Measurements from ENCODE around the gene HYAL2.
"Not testable (repeated sequence)": the region's sequence is repeated elsewhere in the genome, so short reads cannot be mapped to it uniquely, and the experiment has no call there.

Gene HYAL2

GRCh38 chr3:50288387-50289007 is 34.0 kb downstream of the HYAL2 start:
- no peak for DNase-seq

DNA sequence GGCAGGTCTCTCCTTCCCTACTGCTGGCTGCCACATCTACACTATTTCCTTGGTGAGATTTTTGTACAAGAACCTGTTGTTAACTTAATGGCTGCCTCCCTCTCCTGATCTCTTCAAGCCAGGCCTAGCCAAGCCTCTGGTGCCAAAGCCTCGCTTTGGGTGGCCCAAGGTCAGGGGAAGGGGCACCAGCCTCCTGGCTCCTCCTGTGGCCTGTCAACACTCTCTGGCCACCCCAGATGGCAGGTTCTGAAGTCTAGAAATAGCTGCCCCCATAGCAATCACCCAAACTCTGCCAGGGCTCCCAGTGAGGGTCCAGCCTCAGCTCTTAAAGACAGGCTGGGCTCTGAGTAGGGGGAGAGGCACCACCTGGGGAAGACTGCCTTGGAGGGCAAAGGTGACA is 35.3 kb downstream of the HYAL2 start:
- no peak for DNase-seq

DNA sequence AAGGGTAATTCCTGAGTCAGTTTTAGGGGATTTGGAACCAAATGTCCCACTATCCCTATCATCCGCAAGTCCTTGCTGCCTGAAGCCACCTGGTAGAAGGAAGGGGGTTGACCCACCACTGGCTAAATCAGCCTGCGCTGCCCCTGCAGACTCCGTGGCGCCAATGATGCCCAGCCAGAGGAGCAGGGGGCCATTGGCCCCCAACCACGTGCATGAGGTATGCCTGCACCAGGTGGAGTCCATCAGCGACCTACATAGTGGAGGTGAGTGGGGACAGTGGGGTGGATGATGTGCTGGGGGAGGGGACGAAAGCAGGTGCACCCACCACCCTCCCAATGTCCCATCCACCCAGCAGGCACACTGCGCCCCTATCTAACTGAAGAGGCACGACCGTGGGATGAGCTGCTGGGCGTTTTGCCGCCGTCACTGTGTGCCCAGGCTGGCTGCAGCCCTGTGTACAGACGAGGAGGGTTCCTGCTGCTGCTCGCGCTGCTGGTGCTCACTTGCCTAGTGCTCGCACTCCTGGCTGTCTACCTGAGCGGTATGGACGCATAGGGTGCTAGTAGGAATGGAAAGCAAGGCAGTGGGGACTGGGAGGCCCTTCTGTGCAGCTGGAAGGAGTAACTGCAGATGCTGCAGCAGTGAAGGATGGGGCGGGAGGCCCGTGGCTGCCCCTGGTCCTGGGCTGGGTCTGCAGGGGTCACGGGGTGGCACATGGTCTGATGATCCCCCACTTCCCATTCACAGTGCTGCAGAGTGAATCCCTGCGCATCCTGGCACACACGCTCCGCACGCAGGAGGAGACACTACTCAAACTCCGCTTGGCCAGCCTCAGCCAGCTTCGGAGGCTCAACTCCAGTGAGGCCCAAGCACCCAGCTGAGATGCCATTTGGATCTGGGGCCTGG is 36.0 kb downstream of the HYAL2 start:
- DNase-seq = no peak

DNA sequence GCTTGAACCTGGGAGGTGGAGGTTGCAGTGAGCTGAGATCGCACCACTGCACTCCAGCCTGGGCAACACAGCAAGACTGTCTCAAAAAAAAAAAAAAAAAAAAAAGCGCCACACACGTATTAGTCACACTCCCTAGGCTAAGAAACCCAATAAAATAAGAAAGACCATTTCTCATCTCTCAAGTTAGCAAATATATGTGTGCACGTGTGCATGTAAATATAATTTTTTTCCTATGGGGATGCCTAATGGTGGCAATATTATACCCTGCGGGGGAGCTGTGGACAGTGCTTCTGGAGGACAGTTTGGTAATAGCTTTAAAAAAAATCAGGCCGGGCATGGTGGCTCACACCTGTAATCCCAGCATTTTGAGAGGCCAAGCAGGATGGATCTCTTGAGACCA is 38.4 kb downstream of the HYAL2 start:
- DNase-seq = not testable (repeated sequence)

DNA sequence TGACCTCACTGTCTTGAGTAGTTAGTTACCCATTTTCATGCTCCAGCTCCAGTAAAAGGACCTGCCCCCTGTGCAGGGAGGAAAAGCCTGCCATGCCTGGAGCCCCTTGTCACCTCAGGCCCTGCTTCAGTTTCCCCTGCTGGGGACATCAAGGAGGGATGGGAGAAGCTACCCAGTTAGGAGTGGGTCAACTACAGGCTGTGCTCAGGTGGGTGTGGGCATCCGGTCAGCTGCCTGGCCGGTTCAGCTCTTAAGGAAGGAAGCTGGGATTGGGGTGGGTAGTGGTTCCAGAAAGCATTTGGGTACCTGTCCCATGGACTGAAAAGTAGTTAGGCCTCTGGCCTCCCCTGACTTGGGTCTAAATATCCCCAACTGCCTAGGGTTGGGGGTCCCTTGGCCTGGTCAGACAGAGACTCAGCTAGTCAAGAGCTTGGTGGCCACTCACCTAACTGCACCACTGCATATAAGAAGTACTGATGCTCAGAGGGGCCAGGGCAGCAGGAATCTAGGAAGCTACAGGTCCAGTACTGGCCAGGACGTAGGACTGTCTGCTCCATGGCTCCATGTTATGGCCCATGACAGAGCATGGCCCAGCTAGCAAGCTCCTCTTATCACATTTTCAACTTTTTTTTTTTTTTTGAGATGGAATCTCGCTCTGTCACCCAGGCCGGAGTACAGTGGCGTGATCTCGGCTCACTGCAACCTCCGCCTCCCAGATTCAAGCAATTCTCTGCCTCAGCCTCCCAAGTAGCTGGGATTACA is 43.1 kb downstream of the HYAL2 start:
- DNase-seq = no peak

GRCh38 chr3:50278880-50279224 is 43.7 kb downstream of the HYAL2 start, which contains the start of gene LSMEM2:
TSS of gene LSMEM2 (plus strand) at chr3:50279087. CDS start at chr3:50279114, 27 bp downstream.
- DNase-seq = no peak

GRCh38 chr3:50278123-50278879 is 44.2 kb downstream of the HYAL2 start:
- DNase-seq = no peak

GRCh38 chr3:50276762-50277101 is 45.8 kb downstream of the HYAL2 start:
- no peak for DNase-seq

- no peak for DNase-seq
These were observed 46.4 kb downstream of the HYAL2 start for GRCh38 chr3:50275996-50276761.

GRCh38 chr3:50275141-50275995 is 47.2 kb downstream of the HYAL2 start:
- no peak for DNase-seq

DNA sequence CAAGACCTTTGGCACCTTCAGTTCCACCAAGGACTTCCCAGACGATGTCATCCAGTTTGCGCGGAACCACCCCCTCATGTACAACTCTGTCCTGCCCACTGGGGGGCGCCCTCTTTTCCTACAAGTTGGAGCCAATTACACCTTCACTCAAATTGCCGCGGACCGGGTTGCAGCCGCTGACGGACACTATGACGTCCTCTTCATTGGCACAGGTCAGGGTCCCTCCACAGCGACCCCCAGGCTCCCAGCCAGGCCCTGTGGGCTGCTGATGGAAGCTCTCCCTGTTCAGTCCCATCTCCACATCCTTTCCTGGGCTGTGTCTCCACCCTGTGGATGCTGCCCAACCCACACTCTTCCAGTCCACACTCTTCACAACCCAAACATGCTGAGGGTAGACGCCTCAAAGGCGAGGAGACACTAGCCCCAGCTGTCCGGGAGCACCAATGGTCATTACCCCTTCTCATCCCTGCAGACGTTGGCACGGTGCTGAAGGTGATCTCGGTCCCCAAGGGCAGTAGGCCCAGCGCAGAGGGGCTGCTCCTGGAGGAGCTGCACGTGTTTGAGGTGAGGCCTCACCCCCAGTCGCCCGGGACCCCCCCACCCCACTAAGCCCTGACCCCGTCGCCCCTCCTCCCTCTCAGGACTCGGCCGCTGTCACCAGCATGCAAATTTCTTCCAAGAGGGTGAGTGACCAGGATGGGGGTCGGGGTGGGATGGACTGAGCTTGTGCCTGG is 48.0 kb downstream of the HYAL2 start:
- DNase-seq = no peak

DNA sequence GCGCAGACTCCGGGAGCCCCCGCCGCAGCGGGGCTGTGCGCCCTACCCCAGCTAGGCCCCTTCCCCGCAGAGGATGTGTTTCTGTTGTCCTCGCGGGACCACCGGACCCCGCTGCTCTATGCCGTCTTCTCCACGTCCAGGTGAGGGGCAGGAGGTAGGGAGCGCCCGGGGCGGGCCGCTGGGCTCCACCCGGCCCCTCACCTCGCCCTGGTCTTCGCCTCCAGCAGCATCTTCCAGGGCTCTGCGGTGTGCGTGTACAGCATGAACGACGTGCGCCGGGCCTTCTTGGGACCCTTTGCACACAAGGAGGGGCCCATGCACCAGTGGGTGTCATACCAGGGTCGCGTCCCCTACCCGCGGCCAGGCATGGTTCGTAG is 48.9 kb downstream of the HYAL2 start:
- DNase-seq = no peak

- DNase-seq = peak; percentile 55
These were observed 49.4 kb downstream of the HYAL2 start for GRCh38 chr3:50272911-50273688.

- not testable (repeated sequence) for DNase-seq
These were observed 50.0 kb downstream of the HYAL2 start for GRCh38 chr3:50272538-50272910.

- DNase-seq = no peak
These were observed 51.1 kb downstream of the HYAL2 start for GRCh38 chr3:50271314-50271936.

- DNase-seq = no peak
These were observed 51.9 kb downstream of the HYAL2 start for GRCh38 chr3:50270422-50271224.

DNA sequence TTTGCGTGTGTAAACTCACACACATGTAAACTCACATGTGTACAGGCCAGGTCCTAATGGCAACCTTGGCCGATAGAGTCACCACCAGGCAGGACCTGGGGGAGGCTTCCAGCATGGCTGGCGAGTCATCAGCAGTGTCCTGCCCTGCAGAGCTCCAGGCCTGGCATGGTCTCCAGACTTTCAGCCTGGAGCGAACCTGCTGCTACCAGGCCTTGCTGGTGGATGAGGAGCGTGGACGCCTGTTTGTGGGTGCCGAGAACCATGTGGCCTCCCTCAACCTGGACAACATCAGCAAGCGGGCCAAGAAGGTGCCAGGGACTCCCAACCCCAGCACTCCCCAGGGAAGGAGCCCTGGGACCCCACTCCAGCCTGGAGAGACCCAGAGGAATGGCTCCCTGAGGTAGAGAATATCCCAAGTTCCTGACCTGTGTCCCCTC is 52.5 kb downstream of the HYAL2 start:
- DNase-seq = no peak

GRCh38 chr3:50269460-50269859 is 53.1 kb downstream of the HYAL2 start:
- DNase-seq = no peak
